ENCODE measurements around the gene SETD1A.
A peak's percentile ranks its signal among the peaks of the same experiment; 100 is the strongest.

SETD1A gene

GRCh38 chr16:30956601-30957455, 726 bp upstream of the SETD1A start:
- DNase-seq = peak; percentile 90

- peak; percentile 56 for DNase-seq
Observed at GRCh38 chr16:30958175-30959079, 873 bp downstream of the SETD1A start.

- DNase-seq = no peak
Observed at GRCh38 chr16:30961384-30961783, 3.8 kb downstream of the SETD1A start.

- no peak for DNase-seq
Observed at GRCh38 chr16:30963925-30964511, 6.5 kb downstream of the SETD1A start.

- no peak for DNase-seq
Observed at GRCh38 chr16:30964574-30965226, 7.1 kb downstream of the SETD1A start.

GRCh38 chr16:30965436-30965835, 7.9 kb downstream of the SETD1A start:
- no peak for DNase-seq

- no peak for DNase-seq
Observed at GRCh38 chr16:30966033-30966619, 8.6 kb downstream of the SETD1A start.

GRCh38 chr16:30967795-30968194, 10.2 kb downstream of the SETD1A start:
- DNase-seq = no peak

GRCh38 chr16:30969246-30969842, 11.8 kb downstream of the SETD1A start:
- no peak for DNase-seq

- DNase-seq = no peak
Observed at GRCh38 chr16:30971298-30971697, 13.7 kb downstream of the SETD1A start.

- DNase-seq = no peak
Observed at GRCh38 chr16:30972872-30973271, 15.3 kb downstream of the SETD1A start.

GRCh38 chr16:30974348-30974747, 16.8 kb downstream of the SETD1A start:
- DNase-seq = no peak

- DNase-seq = no peak
Observed at GRCh38 chr16:30976486-30976885, 18.9 kb downstream of the SETD1A start.

GRCh38 chr16:30977502-30977901, 19.9 kb downstream of the SETD1A start:
- DNase-seq = no peak

GRCh38 chr16:30979170-30980022, 21.8 kb downstream of the SETD1A start:
- DNase-seq = no peak

- no peak for DNase-seq
Observed at GRCh38 chr16:30980023-30980371, 22.4 kb downstream of the SETD1A start.

GRCh38 chr16:30980434-30980833, 22.9 kb downstream of the SETD1A start:
- DNase-seq = no peak

- no peak for DNase-seq
Observed at GRCh38 chr16:30980959-30981358, 23.4 kb downstream of the SETD1A start.

- DNase-seq = no peak
Observed at GRCh38 chr16:30982548-30983288, 25.2 kb downstream of the SETD1A start.

- no peak for DNase-seq
Observed at GRCh38 chr16:30983289-30983889, 25.8 kb downstream of the SETD1A start.
